ENCODE data around the gene DDX23.

The DDX23 gene

GRCh38 chr12:48822139-48822538, 29.8 kb downstream of the DDX23 start:
- DNase-seq: no peak

GRCh38 chr12:48819986-48820725, 31.8 kb downstream of the DDX23 start:
- no peak for DNase-seq

GRCh38 chr12:48818831-48819590, 33.0 kb downstream of the DDX23 start:
- DNase-seq: no peak

GRCh38 chr12:48817873-48818830, 33.8 kb downstream of the DDX23 start, which contains the start of gene CACNB3:
TSS of gene CACNB3 (plus strand) at chr12:48818496. CDS start at chr12:48818930, 434 bp downstream.
- no peak for DNase-seq

GRCh38 chr12:48816143-48816854, 35.7 kb downstream of the DDX23 start:
- no peak for DNase-seq

DNA sequence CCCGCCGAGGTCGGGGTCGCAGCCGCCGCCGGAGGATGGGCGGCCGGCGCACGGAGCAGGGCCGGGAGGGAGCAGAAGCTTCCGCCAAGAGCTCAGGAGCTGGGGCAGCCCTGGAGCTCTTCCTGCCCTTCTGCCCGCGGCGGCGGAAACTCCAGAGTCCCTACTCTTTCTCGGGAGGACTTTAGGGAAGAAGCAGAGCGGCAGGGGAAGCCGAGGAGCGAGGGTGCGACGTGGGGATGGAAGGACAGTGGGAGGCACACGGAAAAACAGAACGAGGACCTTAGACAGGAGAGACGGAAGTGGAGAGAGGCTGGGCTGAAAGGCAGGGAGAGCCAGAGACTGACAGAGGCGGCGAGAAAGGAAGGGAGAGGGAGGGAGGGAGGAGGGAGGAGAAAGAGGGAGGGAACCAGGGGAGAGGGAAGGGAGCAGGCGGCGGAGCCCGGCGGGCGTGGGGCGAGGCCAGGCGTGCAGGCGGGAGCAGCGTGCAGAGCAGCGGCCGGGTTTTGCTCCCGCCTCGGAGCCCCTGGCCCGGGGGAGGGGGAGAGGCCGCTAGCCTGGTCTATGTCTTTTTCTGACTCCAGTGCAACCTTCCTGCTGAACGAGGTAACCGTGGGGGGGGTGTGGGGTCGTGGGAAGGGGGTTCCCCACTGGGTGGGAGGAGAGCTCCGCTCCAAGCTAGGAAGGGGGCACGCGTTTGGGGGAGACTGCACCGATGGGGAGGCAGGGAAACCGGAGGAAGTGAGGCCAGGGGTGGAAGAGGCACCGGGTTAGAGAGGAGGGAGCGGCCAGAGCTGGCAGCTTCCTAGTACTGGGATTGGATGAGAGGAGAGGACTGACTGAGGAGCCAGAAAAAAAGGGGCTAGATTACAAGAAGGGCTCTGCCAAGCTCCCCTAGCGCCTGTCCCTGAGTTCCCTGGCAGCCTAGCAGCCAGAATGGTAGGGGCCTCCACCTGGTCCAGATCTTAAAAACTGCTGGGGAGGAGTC, 36.5 kb downstream of the DDX23 start:
- DNase-seq: peak; percentile 31

DNA sequence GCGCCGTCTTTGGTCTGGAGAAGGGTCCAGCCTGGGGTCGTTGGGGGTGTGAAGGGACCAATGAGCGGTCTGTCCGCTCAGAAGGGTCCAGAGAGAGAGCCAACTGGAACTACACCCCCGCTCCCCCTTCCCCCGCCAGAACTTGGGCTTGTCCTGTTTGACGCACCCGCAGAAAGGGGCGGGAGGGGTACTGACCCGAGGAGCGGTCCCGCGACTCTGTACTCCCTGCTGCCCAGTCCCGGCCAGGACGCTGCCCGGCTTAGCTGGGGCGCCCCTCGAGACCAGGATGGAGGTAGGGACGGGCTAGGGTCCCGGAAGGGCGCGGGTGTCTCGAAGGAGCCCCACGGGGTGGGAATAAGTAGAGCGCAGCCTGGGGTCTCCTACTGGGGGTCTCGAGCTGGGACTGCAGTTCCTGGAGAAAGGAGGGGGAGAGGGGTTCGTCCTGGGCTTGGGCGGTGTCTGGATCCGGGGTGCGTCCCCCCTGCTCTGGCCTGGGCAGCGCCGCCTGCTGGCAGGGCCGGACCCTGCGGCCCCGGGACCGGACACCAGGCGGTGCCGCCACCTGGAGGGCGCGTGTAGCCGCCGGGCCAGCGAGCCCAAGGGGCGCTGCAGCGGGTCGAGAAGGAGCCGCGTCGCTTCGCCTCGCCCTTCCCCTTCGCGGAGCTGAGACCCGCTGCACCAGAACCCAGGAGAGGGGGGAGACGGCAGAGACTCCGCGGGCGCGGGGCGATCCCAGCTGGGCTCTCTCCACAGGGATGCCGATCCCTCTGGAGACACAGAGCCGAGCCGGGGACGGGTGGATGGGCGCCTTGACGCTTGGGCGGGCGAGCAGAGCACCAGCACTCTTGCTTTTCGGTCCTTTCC, 37.5 kb downstream of the DDX23 start:
- no peak for DNase-seq

DNA sequence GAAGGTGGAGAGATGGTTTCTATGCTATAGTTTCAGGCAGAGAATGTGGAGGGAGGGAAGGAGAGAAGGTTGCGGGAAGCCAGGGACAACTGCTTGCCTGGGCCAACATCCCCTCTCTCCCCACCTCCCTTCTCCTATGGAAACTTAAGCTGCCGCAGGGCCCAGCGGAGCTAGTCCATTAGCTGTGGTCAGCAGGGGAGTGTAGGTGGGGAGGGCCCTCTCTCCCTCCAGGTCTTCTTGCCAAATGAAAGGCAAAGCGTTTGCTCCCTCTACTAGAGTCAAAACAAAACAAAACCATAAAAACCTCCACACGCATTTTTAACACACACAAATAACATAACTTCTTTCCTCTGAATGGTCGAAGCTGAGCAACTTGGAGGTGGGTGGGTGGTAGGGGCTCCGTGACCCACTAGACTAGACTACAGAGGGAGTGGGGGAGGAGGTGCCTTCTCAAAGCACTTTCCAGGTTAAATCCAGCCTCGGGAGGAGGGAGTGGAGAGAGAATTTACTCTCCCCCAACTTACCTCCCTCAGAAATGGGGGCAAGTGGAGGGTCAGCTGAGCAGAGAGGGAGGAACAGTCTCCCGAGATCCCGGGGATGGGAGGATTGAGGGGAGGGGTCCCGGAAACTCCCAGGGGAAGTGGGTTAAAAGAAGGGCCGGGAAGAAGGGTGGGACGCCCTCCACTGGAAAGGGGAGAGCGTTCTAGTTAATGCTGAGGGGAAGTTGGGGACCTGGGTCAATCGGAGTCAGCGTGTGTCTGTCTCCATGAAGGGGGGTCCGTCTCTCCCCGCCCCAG, 38.3 kb downstream of the DDX23 start:
- no peak for DNase-seq

GRCh38 chr12:48812389-48812788, 39.6 kb downstream of the DDX23 start:
- DNase-seq: no peak

DNA sequence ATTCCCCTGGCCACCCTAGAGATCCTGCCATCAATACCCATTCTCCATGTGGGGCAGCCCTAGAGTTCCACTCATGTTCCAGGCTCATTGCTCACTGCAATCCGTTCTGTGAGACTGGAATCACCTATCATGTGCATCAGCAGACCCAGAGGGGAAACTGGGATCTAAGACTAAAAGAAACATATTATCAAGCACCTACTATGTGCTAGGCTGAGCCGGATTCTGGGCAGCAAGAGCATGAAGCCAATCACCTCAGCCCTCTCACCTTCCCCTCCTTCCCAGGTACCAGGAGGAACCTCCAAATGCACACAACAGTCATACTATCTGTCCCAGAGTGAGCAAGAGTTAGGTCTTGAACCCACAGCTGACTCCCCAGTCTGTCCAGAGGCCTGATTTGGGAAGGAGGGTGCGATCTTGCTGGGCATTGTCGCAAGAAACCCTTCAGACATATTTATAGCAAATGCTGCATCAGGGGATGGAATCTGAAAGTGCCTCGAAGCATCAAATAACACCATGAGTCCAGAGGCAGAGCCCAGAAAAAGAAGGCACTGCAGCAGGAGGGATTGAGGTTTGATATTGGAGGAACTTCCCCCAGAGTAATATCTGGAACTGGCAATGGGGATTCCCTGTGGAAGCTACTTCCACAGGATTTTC, 40.4 kb downstream of the DDX23 start:
- DNase-seq: no peak

DNA sequence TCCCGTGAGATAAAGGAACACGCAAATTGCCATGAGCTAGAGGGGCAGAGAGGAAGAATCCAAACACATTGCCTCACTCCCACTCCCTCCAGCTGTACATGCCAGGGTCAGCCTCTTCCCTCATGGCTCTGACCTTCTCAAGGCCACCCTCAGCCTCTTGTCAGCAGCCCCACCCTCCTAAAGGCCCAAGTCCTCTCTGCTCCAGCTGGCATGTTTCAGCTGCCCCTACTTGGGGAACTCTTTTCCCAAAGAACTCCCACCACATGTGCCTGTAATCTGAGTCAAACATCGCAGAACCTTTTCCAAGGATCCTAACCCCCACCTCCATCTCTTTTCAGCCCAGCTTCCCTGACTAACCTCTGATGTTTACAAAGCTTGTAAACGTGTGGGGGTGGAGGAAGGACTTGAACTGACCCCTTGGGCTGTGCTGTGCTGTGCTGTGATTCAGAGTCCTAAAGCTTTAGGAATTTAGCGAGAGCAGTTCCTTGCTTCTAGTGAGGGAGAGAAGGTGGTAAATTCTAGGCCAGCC, 41.0 kb downstream of the DDX23 start:
- DNase-seq: no peak

DNA sequence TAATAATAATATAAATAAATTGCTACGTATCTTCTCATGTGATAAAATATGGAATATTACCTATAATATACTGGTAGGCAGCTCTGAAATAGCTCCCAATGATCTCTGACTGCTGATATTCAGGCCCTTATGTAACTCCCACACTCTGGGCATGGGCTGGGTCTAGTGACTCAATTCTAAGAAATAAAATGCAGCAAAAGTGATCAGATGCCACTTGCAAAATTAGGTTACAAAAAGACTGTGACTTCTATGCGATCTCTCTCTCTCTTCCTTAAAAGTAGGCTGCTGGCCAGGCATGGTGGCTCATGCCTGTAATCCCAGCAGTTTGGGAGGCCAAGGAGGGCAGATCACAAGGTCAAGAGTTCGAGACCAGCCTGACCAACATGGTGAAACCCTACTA, 44.0 kb downstream of the DDX23 start:
- no peak for DNase-seq

GRCh38 chr12:48803675-48804074, 48.3 kb downstream of the DDX23 start:
- no peak for DNase-seq

- DNase-seq: no peak
These were observed 51.0 kb downstream of the DDX23 start for GRCh38 chr12:48800971-48801370.

DNA sequence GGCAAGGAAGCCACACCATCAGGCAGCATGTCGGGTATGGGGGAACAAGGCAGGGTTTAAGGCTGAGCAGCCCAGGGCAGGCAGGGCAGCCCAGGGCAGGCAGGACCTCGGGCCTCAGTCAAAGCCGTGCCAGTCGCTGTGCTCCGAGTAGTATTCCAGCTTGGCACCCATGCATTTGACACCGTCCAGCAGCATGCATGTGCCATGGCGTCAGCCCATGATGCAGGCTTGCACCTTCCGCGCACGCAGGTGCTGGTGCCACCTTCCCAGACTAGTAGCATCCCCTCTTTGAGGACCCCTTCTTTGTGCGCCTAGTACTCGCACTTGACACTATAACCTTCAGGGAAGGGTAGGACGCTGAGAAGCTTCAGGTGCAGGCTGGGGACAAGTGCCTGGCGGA, 51.5 kb downstream of the DDX23 start:
- no peak for DNase-seq

- no peak for DNase-seq
These were observed 55.0 kb downstream of the DDX23 start for GRCh38 chr12:48796976-48797375.

- peak; percentile 42 for DNase-seq
These were observed 56.2 kb downstream of the DDX23 start for GRCh38 chr12:48795550-48796455.
